Heart left ventricle (tissue), 13 donors: ENCODE results near the gene CCDC47.

Experiments used
- CTCF ChIP-seq, 12 donors: fragments of 200-600 bp; sonication (generic) in 4 of 12; IDR thresholded peaks; one replicate each; pipeline versions ENCODE4 v1.5.0 to v1.8.0; 2018 to 2022; ENCODE audit warnings: antibody characterized with exemption in 12 of 12, mild to moderate bottlenecking in 5 of 12
- POLR2A ChIP-seq, 2 donors: fragments of 450-650 bp; IDR thresholded peaks; one replicate each; pipeline ENCODE4 v1.6.1; 2017; ENCODE audit warnings: antibody characterized with exemption in 2 of 2, mild to moderate bottlenecking in 2 of 2, moderate library complexity in 2 of 2
- donor health status: ischemic (EF 13 %, LVEDD 7.1; RV severe dilation, severe dysfunction).
- donor health status: DM: no; HTN: yes; CAD: no.
- donor health status: DM: no; HTN: no; CAD: no.
- donor health status: ischemic (EF 25% LVEDD 6.9; RV normal size, moderate dysfunction).
- donor health status: ischemic (EF 25% LVEDD 5.7; RV mildly dilated, moderate dysfunction).
- donor health status: ischemic (EF 35%, LVEDD 5.7; RV mildly dilated, moderate dysfunction).
- donor health status: nonischemic (EF 11% LVEDD 7.7; RV severe dilation, severe dysfunction).
- donor health status: DM: yes; HTN: yes; CAD: no.
- donor health status: PGD.
- donor health status: ischemic (EF 29% LVEDD 5.4; RV normal size, mild dysfunction).
- donor health status: nonischemic (EF 23%, LVEDD 6.1; RV moderate dilation, normal function).

DNA sequence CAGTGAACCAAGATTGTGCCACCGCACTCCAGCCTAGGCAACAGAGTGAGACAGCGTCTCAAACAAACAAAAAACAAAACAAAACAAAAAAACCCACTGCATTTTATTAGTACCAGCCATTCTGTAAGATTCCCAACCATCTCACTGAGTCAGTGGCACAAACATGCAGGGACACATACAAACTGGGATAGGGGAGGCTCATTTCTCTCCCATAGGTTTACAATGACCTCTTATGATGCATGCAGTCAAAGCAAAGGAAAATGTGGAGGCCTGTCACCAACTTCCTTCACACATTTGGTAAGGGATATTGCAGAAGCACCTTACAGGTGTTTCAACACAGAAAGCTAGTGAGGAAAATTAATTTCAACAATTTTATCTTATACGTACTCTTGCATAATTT lies 19.4 kb downstream of the CCDC47 start:
- no peak for TF ChIP-seq CTCF (IDR thresholded peaks at IDR 0.05)
- no peak for TF ChIP-seq POLR2A (IDR thresholded peaks at IDR 0.05)
